K562 (cell line): ENCODE results near the gene PHETA1. TPM values are rescaled to one million over a fixed set of nuclear protein-coding genes. Genes with fewer than 3 reads are reported as not detected.

ENCODE experiments used
- FOXP1 ChIP-seq: sonication (generic); formaldehyde crosslinking; IDR thresholded peaks from 2 replicates; pipeline ENCODE4 v1.8.0; 2022; ENCODE audit warnings: mild to moderate bottlenecking, missing genetic modification reagents
- FUS ChIP-seq: fragments of 200-400 bp; formaldehyde crosslinking; optimal IDR thresholded peaks from 2 replicates; pipeline ENCODE3; 2017; ENCODE audit warnings: low read depth, low read length
- GABPA ChIP-seq: fragments of 200-800 bp; sonication (Bioruptor generic); conservative IDR thresholded peaks from 2 replicates; pipeline ENCODE4 v1.6.1; 2016; ENCODE audit warnings: low read depth, missing genetic modification characterization, missing compliant biosample characterization
- GATAD2B ChIP-seq: fragments of 450-650 bp; IDR thresholded peaks from 2 replicates; pipeline ENCODE4 v1.6.1; 2017; ENCODE audit warnings: mild to moderate bottlenecking, borderline replicate concordance
- HDAC2 ChIP-seq: fragments of 450-650 bp; IDR thresholded peaks from 2 replicates; pipeline ENCODE4 v1.6.1; 2016; ENCODE audit warnings: mild to moderate bottlenecking
- HEY1 ChIP-seq: fragments of 250-450 bp; sonication (Bioruptor Pico); IDR thresholded peaks from 2 replicates; pipeline ENCODE4 v1.5.0; 2020; ENCODE audit warnings: mild to moderate bottlenecking, moderate library complexity, borderline replicate concordance
- MTA2 ChIP-seq: fragments of 450-650 bp; IDR thresholded peaks from 2 replicates; pipeline ENCODE4 v1.6.1; 2016; ENCODE audit warnings: low read depth
- MTF1 ChIP-seq: fragments of 250-450 bp; sonication (Bioruptor Pico); IDR thresholded peaks from 2 replicates; pipeline ENCODE4 v1.9.0; 2021; ENCODE audit warnings: moderate library complexity, mild to moderate bottlenecking, inconsistent platforms, borderline replicate concordance
- MXI1 ChIP-seq: IDR thresholded peaks from 2 replicates; pipeline ENCODE4 v1.6.1; 2011; ENCODE audit warnings: low read depth, mild to moderate bottlenecking, improper control_type of control experiment, low read length
- PREB ChIP-seq: sonication (generic); formaldehyde crosslinking; IDR thresholded peaks from 2 replicates; pipeline ENCODE4 v1.8.1; 2023; ENCODE audit warnings: mild to moderate bottlenecking, missing genetic modification reagents
- RERE ChIP-seq: sonication (generic); formaldehyde crosslinking; IDR thresholded peaks from 2 replicates; pipeline ENCODE4 v1.8.0; 2023; ENCODE audit warnings: missing genetic modification reagents, mild to moderate bottlenecking, borderline replicate concordance
- SOX6 ChIP-seq: fragments of 450-650 bp; IDR thresholded peaks from 2 replicates; pipeline ENCODE4 v1.6.1; 2014; ENCODE audit warnings: mild to moderate bottlenecking
- TAF1 ChIP-seq: IDR thresholded peaks from 2 replicates; pipeline ENCODE4 v1.6.1; 2011; ENCODE audit warnings: mild to moderate bottlenecking, low read length, moderate library complexity; ENCODE audit not compliant: insufficient read depth, control insufficient read depth, severe bottlenecking; ENCODE audit errors: extremely low read depth
- TAF15 ChIP-seq: fragments of 200-400 bp; formaldehyde crosslinking; IDR thresholded peaks from 2 replicates; pipeline ENCODE4 v1.6.1; 2017; ENCODE audit warnings: mild to moderate bottlenecking, low read depth, low read length, moderate library complexity
- TRIM25 ChIP-seq: fragments of 450-650 bp; IDR thresholded peaks from 2 replicates; pipeline ENCODE4 v1.7.0; 2016; ENCODE audit warnings: borderline replicate concordance
- WHSC1 ChIP-seq: IDR thresholded peaks from one replicate; pipeline ENCODE4 v1.6.1; 2012; ENCODE audit warnings: low read length, control low read depth, inconsistent platforms
- ZBTB5 ChIP-seq: fragments of 450-650 bp; IDR thresholded peaks from 2 replicates; pipeline ENCODE4 v1.6.1; 2017; ENCODE audit warnings: antibody characterized with exemption
- ZNF143 ChIP-seq: sonication (generic); formaldehyde crosslinking; IDR thresholded peaks from 2 replicates; pipeline ENCODE4 v1.9.0; 2022; ENCODE audit warnings: mild to moderate bottlenecking, missing genetic modification reagents
- ZNF75A ChIP-seq: fragments of 450-650 bp; formaldehyde crosslinking; IDR thresholded peaks from 2 replicates; pipeline ENCODE4 v1.4.0; 2020; ENCODE audit warnings: mild to moderate bottlenecking
- polyA plus RNA-seq, 8 experiments: library from polyadenylated mRNA; depleted of rRNA in 4 of 8; stranded (reverse) in 5 of 8; unstranded in 3 of 8; fragments of >200 nt; fragmentation: Nextera tagmentation in 2 of 8; fragmentation: Illumina TruSeq in 1 of 8; extraction: Ambion mirVana in 2 of 8; extraction: Trizol in 1 of 8; gene quantifications; 2 replicates each; pipeline versions ENCODE4 v1.2.1 to v1.2.3, GENCODE V29; 2011 to 2014; ENCODE audit warnings: inconsistent platforms in 1 of 8, missing spikeins in 1 of 8
- total RNA-seq, 7 experiments: library from RNA; depleted of rRNA in 6 of 7; stranded (reverse); fragments of >200 nt in 6 of 7; fragmentation: Illumina TruSeq in 2 of 7; extraction: Trizol in 2 of 7; gene quantifications; 2 replicates each; pipeline versions ENCODE4 v1.2.1 to v1.2.3, GENCODE V29; 2011 to 2021; ENCODE audit warnings: low replicate concordance in 1 of 7

Gene PHETA1
- total and polyA plus RNA-seq, 9 of the 15 experiments (the other 6 are each of a cell fraction or from before 2014, with no cell fraction given): 0.03 to 12.4 (median 3.0) TPM

- TF ChIP-seq ZBTB5: no peak
- TF ChIP-seq MXI1: no peak
- TF ChIP-seq GATAD2B: peak; percentile 54
- TF ChIP-seq ZNF75A (CRISPR knock-in tag): no peak
- TF ChIP-seq TRIM25: no peak
- no peak for TF ChIP-seq TAF15
- no peak for TF ChIP-seq PREB (CRISPR knock-in tag)
- peak; percentile 76 for TF ChIP-seq GABPA (tag)
- TF ChIP-seq HDAC2: no peak; the same call in 1 of the 2 replicates
- TF ChIP-seq ZNF143: no peak
- TF ChIP-seq TAF1: no peak
- no peak for TF ChIP-seq SOX6
- no peak for TF ChIP-seq MTF1 (CRISPR knock-in tag)
- no peak for TF ChIP-seq MTA2
- TF ChIP-seq RERE (CRISPR knock-in tag): no peak
- TF ChIP-seq FOXP1 (CRISPR knock-in tag): no peak
- no peak for TF ChIP-seq FUS
- no peak for TF ChIP-seq WHSC1
- TF ChIP-seq HEY1 (CRISPR knock-in tag): 0 out of 2 replicates have a peak, but pooled peaks have one; percentile 8
Observed at GRCh38 chr12:111409780-111410430, 41.0 kb upstream of the PHETA1 start (continued).
